GM18909 (cell line): ENCODE data around the gene MT1G.
"Not testable (repeated sequence)": the region's sequence is repeated elsewhere in the genome, so short reads cannot be mapped to it uniquely, and the experiment has no call there.

ENCODE experiments used
- ATAC-seq: cut with Tn5 transposase; IDR thresholded peaks from one replicate; pipeline ENCODE4 v1.9.1; 2021; ENCODE audit warnings: mild to moderate bottlenecking; ENCODE audit not compliant: unreplicated experiment, poor library complexity

MT1G gene

DNA sequence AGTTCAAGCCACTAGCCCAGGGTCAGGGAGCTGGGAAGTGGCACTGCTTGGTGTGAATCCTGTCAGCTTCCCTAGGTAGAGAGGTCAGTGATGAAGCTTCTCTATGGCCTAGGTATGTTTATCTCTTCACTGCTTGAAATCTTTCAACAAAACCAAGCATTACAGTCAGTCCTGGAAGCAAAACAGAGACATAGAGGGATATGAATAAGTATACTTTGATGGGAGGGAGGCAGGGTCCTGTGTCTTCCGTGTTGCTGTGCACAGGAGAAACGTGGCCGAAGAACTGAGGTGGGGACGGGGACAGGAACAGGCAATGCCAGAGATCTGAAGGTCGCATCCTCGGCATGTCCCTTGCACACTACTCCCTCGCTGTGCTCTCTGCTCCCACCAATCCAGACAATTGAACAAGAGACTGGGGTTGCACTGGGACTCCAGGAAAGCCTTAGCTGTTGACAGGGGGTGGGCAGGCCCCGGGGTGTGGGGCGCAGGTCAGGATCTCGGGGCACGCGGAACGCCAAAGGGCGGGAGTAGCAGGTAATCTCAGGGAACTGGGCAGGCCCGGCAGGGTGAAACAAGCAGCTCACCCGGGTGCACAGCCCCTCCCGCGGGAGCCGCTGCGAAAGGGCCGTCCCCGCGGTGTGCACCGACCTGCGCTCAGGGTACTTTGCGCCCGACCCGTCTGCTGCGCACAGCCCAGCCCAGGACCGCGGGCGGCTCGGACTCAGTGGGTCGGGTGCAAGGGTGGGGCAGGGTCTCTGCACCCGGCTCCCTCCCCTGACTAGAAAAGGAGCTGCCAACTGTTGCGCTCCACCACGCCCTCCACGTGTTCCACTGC is 1.4 kb upstream of the MT1G start, which contains the start of gene MT1H:
MT1H (plus strand) TSS at position 810 of the 835 bp plus-strand sequence. CDS start 71 bp downstream, outside the sequence.
- no peak for ATAC-seq

DNA sequence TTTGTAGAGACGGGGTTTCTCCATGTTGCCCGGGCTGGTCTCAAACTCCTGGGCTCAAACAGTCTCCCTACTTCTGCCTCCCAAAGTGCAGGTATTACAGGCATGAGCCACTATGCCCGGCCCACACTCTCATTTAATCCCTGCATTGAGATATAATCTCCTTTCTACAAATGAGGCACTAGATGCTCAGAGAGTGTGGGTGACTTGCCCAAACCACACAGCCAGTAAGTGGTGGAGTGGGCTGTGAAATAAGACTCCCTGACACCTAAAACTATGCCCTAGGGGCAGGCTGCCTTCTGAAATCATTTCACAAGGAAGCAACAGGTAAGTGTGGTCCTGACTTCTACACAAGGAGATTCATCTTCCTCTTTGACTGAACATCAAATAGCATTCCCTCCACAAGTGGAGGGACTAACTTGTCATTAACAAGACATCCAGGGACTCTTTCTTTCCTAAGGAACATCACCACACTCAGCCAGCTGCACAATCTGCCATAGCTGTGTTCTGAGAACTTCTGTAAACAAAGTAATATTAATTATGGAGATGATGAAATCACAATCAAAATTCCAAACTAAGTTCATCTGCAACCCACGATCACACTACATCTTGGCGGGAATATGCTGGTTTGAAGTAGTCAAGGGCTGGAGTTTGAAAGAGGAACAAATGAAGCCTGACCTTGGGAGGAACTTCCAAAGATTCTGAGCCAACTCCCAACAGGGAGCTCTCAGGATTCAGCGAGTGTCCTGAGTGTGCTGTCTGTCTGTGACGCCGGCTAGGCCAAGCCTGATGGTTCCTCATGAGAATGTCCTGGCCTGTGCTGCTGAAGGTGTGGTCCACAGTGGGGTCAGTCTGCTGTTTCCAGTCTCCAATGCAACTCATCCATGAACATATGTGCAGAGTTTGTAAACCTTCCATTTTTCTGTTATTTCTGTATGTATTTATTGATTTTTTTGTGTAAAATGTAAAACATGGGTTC is 2.3 kb downstream of the MT1G start:
- not testable (repeated sequence) for ATAC-seq

DNA sequence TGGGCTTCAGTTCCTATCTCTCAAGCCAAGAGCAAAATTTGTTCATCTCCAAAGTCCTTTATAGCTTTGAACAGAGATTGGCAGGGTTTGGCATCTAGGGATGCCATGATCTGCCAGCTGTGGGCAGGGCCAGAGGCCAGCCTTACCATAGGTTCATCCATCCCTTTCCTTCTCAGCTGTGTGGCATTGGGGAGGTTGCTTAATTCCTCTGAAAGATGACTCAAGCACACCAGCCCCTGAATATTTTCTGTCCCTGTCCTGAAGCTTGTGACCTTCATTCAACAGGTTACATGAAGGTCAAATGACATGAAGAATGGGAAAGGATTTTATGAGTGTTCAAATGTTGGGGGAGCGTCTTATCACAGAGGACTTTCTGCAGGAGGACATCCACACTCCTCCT is 3.4 kb downstream of the MT1G start:
- ATAC-seq, result no peak

DNA sequence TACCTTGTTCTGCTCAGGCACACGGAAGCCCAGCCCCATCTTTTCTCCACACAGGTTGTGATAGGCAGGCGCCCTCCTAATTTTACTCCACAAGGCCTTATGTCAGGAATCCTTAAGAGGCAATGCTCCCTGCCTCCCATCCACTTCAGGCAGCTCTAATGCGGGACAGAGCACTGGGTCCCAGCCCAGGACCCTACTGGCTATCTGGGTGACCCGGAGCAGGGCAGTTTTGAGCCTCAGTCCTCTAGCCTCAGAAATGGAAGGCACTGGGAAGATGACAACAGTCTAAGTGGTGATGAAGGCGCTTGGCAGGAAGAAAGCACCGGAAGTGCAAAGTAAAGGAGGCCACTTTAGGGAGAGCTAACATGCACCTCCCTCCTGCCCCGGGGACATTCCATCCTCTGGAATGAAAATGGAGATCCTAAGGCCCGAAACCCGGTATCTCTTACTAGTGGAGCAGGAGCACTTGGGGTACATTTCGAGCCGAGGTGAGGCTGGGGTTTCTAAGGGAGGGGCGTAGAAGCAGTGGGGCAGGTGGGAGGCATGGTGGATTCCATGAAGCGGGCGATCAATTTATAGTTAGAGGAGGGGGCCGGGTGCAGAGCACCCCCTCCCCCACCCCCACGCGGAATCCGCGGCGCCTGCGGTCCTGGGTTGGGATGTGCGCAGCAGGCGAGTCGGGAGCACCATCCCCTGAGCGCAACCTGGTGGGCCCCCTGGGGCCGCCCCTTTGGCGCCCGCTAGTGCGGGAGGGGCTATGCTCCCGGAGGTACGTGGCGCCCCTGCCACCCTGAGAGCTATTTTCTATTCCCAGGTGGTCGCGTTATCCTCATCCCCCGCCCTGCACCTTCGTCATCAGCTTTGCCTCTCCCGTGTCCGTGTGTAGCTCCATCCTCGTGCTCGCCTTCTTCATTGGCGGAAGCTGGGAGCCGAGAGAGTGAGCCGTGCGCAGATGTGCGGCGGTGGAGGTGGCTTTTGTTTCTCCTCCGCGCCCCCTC is 5.2 kb downstream of the MT1G start:
- ATAC-seq, result no peak

DNA sequence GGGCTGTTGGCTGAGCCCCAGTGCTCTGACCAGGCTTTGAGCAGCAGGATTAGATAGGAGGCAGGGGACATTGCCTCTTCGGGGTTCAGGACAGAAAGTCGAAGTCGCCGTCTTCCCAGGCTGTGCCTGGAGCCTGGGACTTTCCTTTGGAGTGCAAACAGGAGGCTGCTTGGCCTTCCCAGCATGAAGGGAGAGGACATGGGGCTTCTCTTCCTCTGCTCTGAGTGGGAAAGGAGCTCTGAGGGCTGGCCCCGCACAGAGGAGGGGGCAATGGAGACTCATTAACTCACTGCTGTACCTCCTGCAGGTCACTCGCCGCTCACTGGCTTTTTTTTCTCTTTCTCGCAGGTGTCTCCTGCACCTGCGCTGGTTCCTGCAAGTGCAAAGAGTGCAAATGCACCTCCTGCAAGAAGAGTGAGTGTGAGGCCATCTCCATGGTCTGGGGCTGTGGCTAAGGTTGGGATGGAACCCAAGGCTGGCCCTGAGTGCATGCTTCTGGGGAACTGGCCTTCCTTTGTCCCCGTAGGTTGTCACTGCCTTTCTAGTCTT is 9.5 kb downstream of the MT1G start:
- ATAC-seq, result no peak

DNA sequence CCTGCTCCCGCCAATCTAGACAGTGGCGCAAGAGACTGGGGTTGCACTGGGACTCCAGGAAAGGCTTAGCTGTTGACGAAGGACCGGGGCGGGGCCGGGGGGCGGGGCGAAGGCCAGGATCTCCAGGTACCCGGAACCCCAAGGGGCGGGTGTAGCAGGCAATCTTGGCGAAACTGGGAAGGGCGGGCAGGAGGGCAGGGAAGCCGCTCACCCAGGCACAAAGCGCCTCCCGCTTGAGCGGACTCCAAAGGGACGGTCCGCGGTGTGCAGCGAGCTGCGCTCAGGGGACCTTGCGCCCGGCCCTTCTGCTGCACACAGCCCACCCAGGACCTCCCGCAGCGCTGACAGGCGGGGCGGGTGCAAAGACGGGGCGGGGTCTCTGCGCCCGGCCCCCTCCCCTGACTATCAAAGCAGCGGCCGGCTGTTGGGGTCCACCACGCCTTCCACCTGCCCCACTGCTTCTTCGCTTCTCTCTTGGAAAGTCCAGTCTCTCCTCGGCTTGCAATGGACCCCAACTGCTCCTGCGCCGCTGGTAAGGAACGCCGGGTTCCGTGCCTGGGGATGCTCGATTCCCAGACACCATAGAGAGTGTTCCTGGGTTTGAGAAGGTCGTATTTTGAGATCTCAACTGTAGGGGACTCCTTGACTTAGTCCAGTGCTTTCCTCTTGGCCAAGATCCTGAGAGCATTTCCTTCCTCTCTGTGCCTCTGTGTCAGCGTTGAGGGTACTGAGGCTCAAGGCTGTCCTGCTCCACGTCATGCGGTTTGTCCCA is 10.1 kb downstream of the MT1G start, which contains the start of gene MT1F:
MT1F (plus strand) TSS at position 405 of the 772 bp plus-strand sequence; CDS start at position 505, 100 bp downstream.
- ATAC-seq, result no peak

DNA sequence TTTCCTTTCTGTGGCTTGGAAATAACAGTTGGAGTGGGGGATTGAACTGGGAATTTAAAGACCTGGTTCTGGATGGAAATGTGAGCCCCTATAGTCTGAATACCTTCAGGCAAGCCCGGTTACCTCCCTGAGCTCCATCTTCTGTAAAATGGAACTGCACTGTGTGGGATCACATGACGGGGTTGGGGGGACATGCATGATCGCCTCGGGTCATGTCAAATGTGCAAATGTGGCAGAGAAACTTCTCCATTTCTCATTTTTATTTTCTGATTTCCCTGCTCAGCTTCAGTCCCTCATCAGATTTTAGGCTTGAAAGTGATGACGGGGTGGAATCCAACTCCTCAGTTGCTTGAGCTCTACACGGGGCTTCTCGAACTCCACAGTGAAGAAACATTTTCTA is 14.6 kb downstream of the MT1G start:
- no peak for ATAC-seq

DNA sequence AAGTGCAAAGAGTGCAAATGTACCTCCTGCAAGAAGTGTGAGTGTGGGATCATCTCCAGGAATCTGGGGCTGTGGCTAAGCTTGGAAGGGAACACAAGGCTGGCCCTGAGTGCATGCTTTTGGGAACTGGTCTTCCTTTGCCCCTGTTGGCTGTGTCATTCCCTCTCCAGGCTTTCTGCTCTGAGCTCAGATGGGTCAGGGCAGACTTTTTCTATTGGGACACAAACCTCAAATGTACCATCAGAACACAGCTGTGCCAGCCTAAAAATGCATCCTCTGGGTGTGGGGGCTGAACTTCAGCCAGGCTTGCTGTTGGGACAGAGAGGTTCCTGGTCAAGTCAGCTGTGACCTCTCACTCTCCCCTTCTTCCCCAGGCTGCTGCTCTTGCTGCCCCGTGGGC is 15.3 kb downstream of the MT1G start:
- no peak for ATAC-seq

DNA sequence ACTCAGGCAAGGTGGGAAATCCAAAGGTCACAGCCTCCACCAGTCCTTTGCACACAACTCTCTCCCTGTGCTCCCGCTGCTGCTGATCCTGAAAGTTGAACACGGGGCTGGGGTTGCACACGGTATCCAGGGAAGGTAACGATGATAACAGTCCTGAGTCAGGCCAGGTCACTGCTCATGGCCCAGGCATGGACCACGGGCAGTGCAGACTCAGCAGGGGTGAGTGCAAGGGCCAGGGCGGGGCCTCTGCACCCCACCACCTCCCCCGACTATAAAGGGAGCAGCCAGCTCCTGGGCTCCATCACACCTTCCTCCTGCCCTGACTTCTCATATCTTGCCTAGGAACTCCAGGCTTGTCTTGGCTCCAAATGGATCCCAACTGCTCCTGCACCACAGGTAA is 16.3 kb downstream of the MT1G start, which contains the start of gene MT1B:
MT1B (plus strand) TSS at position 301 of the 400 bp plus-strand sequence; CDS start at position 369, 68 bp downstream.
- no peak for ATAC-seq

DNA sequence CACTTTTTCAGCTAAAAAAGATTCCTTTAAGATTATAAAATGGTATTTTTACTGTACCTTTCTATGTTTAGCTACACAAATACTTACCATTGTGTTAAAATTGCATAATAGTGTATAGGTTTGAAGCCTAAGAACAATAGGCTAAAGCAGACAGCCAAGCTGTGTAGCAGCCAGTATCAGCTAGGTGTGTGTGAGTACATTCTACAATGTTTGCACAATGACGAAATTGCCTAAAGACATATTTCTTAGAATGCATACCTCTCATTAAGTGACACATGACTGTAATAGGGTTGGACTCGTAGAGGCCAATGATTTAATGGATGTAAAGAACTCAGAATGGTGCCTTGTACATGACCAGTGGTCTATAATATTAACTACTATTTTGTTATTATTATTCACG is 18.0 kb downstream of the MT1G start:
- ATAC-seq, result no peak

DNA sequence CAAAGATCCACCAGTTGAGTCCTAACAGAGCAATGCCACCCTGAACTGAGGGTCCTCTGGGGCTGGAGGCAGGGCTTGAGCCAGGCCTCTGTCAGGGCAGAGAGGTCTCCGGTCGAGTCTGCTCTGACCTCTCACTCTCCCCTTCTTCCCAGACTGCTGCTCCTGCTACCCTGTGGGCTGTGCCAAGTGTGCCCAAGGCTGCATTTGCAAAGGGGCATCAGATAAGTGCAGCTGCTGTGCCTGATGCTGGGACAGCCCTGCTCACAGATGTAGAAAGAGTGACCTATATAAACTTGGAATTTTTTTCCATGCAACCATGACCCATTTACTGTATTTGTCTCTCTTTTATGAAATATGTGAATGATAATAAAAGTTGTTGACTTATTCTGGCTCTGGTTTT is 18.6 kb downstream of the MT1G start:
- ATAC-seq, result no peak

DNA sequence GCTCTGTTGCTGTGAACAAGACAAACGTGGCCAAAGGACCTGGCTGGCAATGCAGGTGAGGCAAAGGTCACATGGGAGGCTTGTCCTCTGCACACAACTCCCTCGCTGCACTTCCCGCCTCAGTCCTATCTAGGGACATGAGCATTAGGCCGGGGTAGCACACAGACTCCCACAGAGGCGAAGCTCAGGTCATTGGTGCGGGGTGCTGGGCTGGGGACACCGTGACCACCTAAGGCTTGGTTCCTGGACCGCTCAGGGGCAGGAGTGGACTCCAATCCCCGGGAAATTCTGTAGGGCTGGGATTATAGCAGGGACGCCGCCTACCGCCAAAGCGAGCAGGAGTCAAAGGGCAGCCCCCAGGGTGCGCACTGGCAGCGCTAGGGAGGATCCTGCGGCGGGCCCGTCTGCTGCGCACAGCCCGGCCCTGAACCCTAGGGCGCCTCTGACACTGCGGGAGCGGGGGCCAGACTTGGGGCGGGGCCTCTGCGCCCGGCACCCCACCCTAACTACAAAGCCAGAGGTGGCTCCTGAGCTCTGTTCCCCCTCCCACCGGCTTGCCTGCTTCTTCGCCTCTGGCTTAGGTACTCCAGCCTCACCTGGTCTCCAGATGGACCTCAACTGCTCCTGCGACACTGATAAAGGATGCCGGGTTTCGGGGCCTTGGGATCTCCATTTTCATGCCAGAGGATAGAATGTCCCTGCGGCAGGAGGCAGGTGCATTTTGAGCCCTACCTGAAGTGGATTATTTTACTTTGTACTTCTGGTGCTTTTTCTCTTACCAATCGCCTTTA is 20.0 kb downstream of the MT1G start:
- no peak for ATAC-seq

DNA sequence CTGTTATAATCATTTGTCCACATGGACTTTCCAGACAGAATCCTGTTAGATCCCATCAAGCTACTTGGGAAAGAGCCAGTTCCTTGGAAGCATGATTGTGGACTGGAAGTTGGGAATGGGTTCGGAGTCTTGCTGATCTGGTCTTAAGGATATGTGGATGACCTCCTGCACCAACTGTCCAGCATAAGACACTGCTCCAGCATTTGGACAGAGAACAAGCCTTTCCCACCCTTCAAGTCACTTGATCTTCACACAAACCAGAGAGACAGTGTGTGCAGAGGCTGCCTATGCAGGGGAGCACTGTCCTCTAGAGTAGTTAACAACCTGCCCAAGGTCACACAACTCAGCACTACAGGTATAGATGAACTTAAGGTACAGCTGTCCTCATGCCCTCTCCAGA is 22.0 kb downstream of the MT1G start:
- ATAC-seq, result no peak

DNA sequence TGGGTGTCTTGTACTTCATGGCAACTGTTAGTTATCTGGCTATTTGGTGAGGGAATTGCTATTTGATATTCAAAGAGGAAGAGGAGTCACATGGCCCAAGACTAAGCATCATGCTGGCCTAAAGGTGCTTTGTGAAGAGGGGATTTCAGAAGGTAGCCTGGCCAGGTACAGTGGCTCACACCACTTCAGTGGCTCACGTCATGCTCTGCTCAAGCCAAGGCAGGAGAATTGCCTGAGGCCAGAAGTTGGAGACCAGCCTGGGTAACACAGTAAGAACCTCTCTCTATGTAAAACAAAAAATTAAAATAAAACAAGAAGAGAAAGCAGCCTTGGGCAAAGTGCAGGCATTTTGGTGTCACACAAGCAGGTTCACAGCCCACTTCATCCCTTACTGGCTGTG is 22.6 kb downstream of the MT1G start:
- ATAC-seq, result no peak

DNA sequence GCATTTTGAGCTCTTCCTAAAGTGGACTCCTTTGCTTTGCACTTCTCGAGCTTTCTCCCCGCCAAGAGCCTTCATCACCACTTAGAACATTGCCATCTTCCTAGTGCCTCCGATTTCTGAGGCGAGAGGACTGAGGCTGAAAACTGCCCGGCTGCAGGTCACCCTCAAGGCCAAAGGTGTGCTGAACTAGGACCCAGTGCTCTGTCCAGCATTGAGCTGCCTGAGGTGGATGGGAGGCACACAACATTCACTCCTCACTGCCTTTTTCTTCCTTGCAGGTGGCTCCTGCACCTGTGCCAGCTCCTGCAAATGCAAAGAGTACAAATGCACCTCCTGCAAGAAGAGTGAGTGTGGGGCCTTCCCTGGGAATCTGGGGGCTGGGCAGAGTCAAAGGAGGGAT is 24.0 kb downstream of the MT1G start:
- ATAC-seq, result no peak

DNA sequence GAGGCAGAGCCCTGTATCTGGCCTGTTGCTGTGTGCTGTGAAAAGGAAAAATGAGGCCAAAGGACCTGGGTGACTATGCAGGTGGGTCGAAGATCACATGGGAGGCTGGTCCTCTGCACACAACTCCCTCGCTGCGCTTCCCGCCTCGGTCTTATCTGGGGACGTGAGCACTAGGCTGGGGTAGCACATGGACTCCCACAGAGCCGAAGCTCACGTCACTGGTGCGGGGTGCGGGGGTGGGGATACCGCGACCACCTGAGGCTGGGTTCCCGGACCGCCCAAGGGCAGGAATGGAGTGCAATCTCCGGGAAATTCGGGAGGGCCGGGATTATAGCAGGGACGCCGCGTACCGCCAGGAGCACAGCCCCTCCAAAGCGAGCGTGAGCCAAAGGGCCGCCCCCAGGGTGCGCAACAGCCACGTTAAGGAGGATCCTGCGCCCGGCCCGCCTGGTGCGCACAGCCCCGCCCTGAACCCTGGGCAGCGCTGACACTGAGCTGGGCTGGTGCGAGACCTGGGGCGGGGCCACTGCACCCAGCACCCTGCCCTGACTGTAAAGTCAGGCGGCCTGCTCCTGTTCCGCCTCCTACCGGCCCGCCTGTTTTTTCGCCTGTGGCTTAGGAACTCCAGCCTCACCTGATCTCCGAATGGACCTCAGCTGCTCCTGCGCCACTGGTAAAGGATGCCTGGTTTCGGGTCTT is 24.6 kb downstream of the MT1G start:
- ATAC-seq, result peak; percentile 74

DNA sequence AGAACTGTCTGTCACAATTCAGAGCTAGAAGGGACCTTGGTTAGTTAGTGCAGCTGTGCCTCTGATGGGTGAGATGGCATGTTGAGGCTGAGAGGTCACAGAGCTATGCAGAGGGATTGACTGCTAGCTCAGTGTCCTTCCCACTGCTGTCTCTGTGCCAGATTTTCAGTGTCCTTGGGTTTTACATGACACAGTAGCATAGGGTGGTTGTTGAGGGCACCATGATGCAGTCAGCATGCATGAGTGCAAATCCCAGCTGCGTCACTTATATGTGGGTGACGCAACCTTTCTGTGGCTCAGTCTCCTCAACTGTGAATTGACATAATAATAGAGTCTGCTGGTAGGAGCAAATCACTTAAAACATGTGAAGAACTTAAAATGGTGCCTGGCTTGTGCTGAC is 26.7 kb downstream of the MT1G start:
- no peak for ATAC-seq
